ENCODE results near the gene MACF1.

The MACF1 gene

DNA sequence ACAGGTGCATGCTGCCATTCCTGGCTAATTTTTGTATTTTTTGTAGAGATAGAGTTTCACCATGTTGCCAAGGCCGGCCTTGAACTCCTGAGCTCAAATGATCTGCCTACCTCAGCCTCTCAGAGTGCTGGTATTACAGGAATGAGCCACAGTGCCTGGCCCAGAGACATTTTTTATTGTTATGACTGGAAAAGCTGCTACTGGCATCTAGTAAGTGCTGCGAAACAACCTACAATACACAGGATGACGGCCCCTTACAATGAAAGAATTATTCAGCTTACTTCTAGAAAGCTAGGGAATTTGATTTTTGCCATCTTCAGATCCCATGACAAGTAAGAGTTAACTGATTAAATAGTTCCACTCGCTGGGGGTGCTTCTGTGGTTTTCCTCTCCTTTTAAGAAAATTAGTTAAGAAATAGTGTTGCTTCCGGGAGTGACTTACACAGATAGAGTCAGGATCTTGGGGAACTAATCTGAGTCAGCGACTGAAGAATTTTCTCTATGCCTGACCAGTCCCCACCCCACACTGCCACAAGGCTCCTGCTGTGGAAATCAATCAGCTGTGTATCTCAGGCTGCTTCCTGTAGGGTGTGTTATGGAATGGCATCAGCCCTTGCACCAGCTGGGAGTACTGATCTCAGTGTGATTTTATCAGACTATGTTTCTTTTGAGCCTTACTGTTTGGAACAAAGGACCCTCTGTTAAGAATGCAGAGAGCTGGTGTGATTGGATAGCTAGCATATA is 194.0 kb downstream of the MACF1 start:
- peak; percentile 78 for DNase-seq

DNA sequence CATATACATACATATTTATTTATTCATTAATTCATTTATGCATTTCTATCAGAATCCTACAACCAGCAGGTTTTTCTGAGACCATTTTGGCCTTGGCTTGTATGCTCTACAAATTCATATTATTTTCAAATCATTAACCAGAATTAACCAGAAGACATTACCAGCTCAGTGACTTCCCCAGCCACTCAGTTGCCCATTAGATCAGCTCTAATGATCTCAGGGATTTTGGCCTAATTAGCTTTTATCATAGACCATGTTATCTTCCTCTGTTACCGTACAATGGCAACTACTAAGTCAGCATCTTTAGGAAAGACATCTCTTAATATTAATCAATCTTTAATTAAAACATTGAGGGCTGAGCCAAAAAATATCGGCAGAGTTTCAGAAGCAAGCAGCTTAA is 196.6 kb downstream of the MACF1 start:
- no peak for DNase-seq

DNA sequence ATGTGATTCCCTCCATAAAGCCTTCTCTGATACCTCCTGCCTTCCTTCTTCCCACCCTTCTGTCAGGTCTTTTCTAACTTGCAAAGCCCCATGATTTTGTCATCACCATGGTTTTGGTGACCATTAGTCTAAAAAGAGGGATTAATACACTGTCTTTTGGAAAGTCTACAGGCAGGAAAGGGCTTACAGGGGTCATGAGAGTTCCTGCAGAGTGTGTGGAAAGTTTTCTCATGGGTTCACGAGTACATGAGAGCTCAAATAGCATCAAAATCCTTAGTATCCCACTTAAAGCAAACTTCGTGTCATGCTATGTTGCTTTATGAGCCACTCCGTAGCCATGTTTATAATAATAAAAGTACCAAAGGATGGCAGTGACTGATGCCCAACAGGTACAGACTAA is 200.4 kb downstream of the MACF1 start:
- no peak for DNase-seq

DNA sequence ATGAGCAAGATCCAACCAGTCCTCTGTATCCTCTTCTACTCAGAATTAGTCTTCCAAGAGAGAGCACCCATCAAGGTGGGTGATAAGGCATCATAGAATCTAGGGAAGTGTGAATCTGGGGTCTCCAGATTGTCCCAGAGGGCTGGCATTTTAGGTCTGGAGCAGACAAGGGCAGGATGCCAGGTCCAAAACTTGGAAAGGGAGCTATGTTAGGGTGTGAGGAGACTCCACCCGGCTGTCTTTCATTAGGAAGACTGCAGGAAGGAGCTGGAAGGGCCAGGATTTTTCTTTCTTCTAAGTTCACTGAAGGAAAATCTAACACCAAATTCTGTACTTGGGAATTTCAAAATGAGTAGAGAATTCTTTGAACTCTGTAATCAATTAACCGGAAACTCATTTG is 200.9 kb downstream of the MACF1 start:
- no peak for DNase-seq

DNA sequence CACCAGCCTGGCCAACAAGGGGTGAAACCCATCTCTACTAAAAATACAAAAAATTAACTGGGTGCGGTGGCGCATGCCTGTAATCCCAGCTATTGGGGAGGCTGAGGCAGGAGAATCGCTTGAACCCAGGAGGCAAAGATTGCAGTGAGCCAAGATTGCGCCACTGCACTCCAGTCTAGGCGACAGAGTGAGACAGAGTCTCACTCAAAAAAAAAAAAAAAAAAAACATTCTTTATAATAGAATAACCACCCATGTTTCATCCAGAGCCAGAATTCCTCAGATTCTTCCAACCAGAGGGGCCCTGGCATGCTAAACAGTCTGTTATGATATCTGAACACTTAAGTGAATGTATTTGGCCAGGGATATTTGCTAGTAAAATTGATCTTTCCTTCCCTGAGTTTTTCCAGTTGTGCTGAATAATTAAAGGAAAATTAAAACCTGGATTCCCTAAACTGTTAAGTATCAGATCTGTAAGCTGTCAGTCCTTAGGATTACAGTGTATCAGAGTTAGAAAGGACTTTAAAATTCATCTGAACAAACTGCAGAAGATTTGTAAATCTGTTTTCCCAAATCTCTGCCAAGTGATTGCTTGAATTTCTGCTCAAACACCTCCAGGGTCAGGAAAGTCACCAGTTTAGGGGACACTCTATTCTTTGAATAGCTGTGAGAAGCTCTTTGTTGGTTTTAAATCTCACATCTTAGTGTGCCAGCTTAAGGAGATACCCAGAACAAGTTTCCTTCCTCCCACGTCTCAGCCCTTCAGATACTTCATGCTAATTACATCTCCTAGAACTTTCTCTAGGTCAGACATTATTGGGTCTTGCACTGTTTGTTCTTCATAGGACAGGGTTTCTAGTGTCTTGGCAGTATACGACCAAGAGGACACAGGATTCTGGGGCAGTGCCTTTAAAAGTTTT is 202.3 kb downstream of the MACF1 start:
- no peak for DNase-seq

DNA sequence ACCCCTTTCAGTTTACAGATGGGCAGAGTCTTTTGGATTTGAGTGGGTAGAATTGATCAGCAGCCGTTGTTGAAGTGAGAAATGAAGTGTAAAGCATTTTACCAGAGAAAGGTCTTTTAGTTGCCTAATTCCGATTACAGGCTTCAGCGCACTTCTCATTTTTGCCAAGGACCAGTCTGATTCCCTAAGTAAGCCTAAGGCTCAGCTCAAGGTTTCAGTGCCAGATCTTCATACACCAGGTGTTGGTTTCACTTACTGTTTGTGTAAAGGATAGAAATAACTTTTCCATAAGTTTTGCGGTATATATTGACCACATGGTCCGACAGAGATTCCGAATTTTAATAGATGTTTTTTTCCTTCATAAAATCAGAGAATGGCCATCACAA is 203.0 kb downstream of the MACF1 start:
- no peak for DNase-seq

DNA sequence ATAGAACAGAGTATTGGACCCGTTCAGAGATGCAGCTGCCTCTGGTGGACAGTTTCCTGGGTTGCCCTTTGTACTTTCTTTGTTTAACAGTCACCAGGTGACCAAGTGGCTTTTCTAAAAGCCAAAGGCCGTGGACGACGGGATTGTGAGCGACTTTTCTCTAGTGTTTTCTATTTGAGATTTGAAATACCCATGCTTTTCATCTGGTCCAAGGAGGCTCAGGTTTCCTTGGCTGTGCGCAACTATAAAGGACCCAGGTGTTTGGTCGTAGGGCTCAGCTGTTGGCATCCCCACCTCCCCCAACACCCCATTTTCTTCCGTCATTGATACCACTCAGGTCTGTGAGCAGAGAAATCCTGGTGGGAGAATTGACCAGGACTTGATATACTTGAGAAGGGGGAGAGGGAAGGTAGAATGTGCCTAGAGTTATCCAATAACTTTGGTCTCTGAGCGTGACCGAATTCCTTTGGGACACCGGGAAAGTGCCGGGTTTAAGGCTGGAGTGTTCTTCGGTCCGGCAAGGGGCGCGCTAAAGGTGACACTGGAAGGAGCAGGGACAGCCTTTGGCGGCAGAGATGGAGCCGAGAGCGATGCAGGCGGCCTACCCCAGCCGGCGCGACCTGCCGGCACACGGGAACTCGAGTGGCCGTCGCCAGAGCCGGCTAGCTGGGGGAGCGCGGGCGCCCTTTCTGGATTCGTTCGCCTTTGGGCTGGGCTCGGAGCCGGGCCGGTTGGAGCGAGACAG is 203.6 kb downstream of the MACF1 start:
- DNase-seq, result no peak

DNA sequence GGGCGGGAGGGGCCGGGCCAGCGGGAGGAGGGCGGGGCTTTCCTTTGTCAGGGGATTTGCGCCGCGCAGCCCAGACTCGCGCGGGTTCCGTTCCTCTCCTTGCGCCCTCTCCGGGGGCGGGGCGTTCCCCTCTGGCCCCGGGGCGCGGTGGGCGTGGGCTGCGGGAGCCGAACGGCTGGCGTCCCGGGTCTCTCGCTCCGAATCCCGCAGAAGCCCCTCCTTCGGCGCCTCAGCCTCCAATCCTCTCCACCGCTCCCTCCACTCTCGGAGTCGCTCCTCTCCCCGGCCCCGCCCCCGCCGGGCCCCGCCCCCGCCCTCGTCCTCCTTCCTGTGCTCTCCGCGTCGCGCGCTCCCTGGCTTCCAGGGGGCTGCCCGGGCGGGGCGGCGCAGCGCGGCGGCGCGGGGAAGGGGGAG is 204.2 kb downstream of the MACF1 start:
- peak; percentile 98 for DNase-seq

DNA sequence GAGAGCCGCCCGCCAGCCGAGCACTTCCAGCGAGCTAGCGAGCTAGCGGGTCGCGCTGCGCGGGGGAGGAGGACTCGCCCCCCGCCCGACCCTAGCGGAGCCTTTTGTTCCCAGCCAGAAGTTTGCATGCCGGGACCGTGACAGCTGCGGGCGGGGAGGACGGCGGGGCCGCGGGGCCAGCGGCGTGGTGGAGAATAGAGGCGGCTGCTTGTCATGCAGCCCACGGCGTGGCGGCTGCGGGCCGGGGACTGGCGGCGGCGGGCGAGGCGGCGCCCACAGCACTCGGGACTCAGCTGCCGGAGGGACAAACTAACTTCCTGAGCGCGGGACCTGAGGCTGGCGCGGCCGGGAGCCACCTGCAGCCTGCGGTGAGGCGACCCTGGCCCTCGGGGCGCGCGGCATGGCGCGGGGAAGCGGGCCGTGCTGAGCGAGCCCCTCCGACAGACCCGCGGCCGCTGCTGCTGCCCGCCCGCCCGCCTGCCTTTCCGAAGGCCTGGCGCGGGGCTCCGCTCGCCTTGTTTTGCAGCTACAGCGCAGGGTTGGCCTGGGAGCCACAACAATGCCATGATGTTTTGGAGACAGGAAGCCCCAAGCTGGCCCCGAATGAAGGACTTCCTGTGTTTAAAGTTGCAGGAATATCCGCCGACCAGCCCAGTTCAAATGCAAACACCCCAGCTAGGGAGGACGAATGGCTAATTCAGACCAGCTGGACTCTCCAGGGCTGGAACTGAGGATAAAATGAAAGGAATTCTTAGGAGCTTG is 204.7 kb downstream of the MACF1 start:
- DNase-seq, result peak; percentile 67

DNA sequence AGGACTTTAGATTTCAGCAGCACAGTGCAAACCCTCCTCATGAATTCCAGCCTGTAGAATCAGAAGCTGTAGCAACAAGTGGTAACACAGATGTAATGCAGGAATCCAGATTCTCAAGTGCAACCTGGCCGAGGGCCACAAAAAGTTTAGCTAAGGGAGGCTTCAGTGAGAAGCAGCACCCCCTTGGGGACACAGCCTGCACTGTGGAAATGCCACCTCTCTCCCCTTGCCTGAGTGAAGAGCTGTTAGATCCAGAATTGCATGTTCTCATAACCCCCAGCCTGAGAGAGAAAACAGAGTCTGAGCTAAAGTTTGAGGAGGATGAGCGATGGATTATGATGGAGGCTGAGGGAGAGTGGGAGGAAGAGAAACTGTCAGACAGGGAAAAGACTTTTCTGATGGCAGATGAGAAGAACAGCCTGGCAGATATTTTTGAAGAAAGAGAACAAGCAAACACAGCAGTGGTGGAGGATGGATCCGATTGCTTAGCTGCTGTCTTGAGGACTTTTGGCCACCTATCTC is 206.5 kb downstream of the MACF1 start:
- peak; percentile 93 for DNase-seq

DNA sequence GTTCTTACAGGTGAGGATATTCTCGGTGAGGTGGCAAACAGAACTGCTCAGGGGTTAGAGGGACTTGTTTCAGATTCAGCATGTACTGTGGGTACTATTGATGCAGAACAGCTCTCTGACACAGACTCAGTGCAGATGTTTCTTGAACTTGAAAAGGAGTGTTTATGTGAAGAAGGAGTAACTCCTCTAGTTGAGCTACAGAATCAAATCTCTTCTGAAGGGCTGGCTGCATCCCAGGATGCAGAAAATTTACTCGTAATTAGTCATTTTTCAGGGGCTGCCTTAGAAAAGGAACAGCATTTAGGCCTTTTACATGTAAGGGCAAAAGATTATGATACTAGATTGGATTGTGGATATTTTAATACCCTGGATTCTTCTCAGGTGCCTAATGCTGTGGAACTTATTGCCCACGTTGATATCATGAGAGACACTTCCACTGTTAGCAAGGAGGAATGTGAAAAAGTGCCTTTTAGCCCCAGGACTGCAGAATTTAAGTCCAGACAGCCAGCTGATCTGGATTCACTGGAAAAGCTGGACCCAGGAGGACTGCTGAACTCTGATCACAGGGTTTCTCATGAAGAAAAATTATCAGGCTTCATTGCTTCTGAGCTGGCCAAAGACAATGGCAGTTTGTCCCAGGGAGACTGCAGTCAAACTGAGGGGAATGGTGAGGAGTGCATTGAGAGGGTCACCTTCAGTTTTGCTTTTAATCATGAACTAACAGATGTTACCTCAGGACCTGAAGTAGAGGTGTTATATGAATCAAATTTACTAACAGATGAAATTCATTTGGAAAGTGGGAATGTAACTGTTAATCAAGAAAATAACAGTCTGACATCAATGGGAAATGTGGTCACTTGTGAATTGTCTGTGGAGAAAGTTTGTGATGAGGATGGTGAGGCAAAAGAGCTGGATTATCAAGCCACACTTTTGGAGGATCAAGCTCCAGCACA is 207.3 kb downstream of the MACF1 start:
- no peak for DNase-seq

DNA sequence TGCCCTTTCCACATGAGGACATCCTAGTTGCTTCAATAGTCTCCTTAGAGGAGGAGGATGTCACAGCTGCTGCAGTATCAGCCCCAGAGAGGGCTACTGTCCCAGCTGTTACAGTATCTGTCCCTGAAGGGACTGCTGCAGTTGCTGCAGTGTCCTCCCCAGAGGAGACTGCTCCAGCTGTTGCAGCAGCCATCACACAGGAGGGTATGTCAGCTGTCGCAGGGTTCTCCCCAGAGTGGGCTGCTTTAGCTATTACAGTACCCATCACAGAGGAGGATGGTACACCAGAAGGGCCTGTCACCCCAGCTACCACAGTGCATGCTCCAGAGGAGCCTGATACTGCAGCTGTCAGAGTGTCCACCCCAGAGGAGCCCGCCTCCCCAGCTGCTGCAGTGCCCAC is 208.4 kb downstream of the MACF1 start:
- no peak for DNase-seq

DNA sequence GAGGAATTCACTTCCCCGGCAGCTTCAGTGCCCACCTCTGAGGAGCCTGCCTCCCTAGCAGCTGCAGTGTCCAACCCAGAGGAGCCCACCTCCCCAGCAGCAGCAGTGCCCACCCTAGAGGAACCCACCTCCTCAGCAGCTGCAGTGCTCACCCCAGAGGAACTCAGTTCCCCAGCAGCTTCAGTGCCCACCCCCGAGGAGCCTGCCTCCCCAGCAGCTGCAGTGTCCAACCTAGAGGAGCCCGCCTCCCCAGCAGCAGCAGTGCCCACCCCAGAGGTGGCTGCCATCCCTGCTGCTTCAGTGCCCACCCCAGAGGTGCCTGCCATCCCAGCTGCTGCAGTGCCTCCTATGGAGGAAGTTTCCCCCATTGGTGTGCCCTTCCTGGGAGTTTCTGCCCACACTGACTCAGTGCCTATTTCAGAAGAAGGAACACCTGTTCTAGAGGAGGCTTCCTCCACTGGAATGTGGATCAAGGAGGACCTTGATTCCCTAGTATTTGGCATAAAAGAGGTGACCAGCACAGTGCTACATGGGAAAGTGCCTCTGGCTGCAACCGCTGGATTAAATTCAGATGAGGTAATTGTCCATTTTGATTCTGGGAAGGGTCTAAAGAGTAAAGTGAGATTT is 209.5 kb downstream of the MACF1 start:
- DNase-seq, result no peak

DNA sequence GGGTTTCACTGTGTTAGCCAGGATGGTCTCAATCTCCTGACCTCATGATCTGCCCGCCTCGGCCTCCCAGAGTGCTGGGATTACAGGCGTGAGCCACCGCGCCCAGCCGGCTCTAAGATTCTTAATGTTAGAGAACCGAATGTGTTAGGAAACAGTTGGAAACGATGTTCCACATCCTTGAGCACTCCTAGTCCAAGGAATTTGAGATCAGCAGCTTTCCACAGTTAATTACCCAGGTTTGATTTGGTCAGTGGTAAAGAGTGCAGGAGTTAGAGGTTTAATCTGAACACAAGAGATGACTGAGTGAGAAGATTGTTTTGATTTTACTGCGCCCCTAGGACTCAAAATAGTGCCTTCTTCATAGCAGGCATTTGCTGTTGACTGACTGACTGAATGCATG is 211.1 kb downstream of the MACF1 start:
- no peak for DNase-seq

DNA sequence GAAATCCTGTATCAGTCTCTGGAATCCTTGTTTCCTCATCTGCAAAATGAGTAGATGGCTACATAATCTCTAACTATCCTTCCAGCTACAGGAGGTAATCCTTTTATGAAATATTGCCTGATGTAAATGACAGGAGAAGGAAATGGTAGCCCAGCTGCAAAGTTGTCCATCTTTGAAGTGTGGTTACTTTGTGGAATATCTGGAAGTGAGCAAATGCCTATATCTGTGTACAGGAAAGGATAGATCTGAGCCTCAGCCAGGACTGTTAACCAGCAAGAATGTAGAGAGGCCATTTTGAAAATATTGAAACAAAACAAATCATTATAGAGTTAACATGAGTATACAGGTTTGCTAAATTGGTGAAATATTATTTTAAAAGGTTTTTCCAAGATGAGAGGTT is 212.1 kb downstream of the MACF1 start:
- DNase-seq, result no peak

DNA sequence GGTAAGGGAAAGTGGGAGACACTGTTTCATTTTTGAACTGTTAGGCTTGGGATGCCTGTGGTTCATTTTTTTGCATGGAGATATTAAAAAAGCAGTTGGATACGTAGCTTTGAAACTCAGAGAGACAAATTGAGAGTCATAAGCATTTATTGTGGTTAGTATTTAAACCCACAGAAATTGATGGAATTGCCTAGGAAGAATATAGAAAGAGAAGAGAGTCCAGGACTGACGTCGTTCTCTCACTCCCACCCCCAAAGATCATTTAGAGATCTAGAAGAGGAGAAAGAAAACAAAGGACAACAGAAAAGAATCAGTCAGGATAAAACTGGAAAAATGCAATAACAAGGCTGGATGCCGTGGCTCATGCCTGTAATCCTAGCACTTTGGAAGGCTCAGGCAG is 213.7 kb downstream of the MACF1 start:
- no peak for DNase-seq

DNA sequence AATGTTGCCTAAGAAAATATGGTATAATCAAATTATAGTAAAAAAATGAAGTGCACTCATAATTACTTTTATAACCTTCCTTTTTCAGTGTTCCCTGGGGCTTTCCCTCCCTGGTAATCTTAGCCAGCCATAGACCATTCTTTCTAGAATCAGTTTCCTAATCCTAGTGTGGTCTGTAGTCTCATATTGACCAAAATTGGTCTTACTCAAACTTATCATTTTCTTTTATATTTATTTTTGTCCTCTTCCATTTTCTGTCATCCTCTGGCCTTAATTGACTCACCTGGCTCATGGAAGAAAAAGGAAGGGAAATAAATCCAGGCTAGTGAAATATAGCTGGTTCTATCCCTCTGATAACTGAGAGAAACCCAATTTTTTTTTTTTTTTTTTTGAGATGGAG is 216.0 kb downstream of the MACF1 start:
- DNase-seq, result no peak

DNA sequence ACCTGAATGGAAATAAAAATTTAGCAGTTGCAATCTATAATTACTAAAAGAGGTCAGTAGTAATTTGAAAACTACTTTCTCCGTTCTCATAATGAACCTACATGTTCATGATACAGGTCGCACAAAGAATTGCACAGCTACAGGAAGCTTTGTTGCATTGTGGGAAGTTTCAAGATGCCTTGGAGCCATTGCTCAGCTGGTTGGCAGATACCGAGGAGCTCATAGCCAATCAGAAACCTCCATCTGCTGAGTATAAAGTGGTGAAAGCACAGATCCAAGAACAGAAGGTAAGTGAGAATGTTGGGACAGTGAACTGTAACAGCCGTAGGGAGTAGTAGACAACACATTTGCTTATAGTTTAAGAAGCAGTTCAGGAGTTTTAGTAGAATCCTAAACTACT is 218.1 kb downstream of the MACF1 start:
- peak; percentile 30 for DNase-seq

DNA sequence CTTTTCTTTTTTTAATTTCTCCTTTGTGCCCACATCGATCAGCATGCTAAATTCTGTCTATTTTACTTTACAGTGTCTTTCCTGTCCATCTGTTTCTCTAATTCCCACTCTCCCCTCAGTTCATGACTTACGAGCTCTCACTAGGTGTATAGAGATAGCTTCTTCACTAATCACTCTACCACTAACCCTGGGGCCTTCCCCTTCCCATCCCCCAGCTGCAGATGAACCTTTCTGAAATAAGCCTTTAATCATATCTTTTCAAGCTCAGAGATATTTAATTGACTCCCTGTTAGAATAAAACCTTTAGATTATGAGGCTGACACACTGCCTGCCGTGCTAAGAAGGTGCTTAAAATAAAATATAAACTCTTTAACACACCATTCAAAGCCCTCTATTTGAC is 220.7 kb downstream of the MACF1 start:
- DNase-seq, result no peak

DNA sequence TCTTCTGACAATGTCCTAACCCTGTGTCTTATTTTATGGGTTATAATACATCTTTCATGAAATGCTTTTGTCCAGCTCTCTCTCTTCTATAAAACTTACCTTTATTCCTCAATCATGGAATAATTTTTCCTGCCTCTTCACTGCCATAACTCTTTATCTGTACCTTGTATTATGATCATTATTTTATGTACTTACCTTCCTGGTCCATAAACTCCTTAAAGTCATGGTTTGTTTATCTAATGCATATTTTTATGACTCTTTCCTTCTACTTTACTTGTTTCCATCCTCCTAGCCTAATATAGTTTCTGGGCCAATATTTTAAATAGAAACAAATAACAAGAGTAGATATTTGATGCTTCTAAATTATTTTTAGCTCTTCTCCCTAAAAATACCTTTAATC is 221.1 kb downstream of the MACF1 start:
- DNase-seq, result no peak

DNA sequence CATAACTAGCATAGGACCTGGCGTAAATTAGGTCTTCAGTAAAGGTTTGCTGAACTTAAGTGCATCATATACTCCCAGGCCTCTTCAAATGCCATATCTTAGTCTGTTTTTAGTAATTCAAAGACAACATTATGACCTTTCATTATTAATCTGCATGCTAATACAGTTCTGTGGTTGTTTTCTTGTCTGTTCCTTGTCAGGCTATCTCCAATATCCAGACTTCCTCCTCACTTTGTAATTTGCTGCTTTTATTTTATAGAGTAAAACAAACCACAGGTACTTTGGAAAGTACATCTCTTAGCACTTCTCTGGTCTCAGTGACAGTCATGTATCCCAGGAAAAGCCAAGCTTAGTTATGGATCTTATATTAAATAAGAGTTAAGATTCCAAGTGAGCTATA is 221.9 kb downstream of the MACF1 start:
- peak; percentile 66 for DNase-seq

Data from hematopoietic multipotent progenitor cell treated with erythropoietin and hydrocortisone succinate and interleukin-3 and kit ligand, for 4 days (in vitro differentiated cells).